ENCODE data around the gene DHRS3.

Gene DHRS3

GRCh38 chr1:12518931-12519692, 98.9 kb downstream of the DHRS3 start:
- Histone ChIP-seq H3K4me1 (ENCODE audit: control insufficient read depth, insufficient read depth, low read length) (peaks cover 5% of the 10 kb centered on the region; the same call in 1 of the 2 replicates), H3K4me3 (ENCODE audit: low read depth, low read length) (no peak overlapping the region), H3K27ac (ENCODE audit: low read depth, low read length) (no peak overlapping the region), H3K9me3 (ENCODE audit: control insufficient read depth, insufficient read depth, low read depth, low read length) (no peaks in the 10 kb centered on the region), H3K27me3 (ENCODE audit: control insufficient read depth, insufficient read depth, low read length) (no peaks in the 10 kb centered on the region), H3K36me3 (ENCODE audit: control insufficient read depth, insufficient read depth, low read length) (no peaks in the 10 kb centered on the region), H3K9ac (ENCODE audit: low read length) (no peak overlapping the region)

Data from HUES6 (cell line).